Vagina (tissue), 2 donors: Measurements from ENCODE around the gene KRT75. TPM values are rescaled to one million over a fixed set of nuclear protein-coding genes. Genes with fewer than 3 reads are reported as not detected.

Experiments
- DNase-seq, 2 donors: peaks; one replicate each; pipeline ENCODE4 v3.0.0-alpha.2; 2017; ENCODE audit errors: extremely low spot score in 2 of 2
- H3K27ac ChIP-seq: fragments of 200-600 bp; sonication (generic); one replicate; pipeline ENCODE4 v1.5.1; 2019
- H3K27me3 ChIP-seq: fragments of 200-600 bp; sonication (generic); one replicate; pipeline ENCODE4 v1.5.1; 2019
- H3K36me3 ChIP-seq, 2 donors: fragments of 200-600 bp; sonication (generic); one replicate each; pipeline ENCODE4 v1.5.1; 2017 to 2019
- H3K4me1 ChIP-seq: fragments of 200-600 bp; sonication (generic); one replicate; pipeline ENCODE4 v1.5.1; 2019
- H3K4me3 ChIP-seq, 2 donors: fragments of 200-600 bp; sonication (generic); 1 replicate in 1 of 2; 2 replicates in 1 of 2; pipeline ENCODE4 v1.5.1; 2016 to 2019
- H3K9me3 ChIP-seq: fragments of 200-600 bp; sonication (generic); one replicate; pipeline ENCODE4 v1.5.1; 2019
- POLR2A ChIP-seq, 2 donors: fragments of 450-650 bp; IDR thresholded peaks; one replicate each; pipeline ENCODE4 v1.6.1; 2017; ENCODE audit warnings: antibody characterized with exemption in 2 of 2, mild to moderate bottlenecking in 2 of 2, moderate library complexity in 2 of 2
- POLR2AphosphoS5 ChIP-seq, 2 donors: sonication (generic); formaldehyde crosslinking; IDR thresholded peaks; one replicate each; pipeline ENCODE4 v1.9.0; 2017; ENCODE audit warnings: antibody characterized with exemption in 2 of 2, mild to moderate bottlenecking in 2 of 2, low read depth in 1 of 2; ENCODE audit not compliant: insufficient read depth in 1 of 2
- intact Hi-C: fragments of 100-400 bp; cut with DNase I; formaldehyde crosslinking; loops from one replicate; pipeline ENCODE4 v1.15.1; 2023
- total RNA-seq: library from RNA; depleted of rRNA; stranded (reverse); fragments of >200 nt; gene quantifications from one replicate; pipeline ENCODE4 v1.2.3, GENCODE V29; 2016
- TF ChIP-seq, protein P1 (sequence below), 3 experiments: fragments of 450-650 bp in 2 of 3; fragments of 200-600 bp in 1 of 3; sonication (generic) in 1 of 3; IDR thresholded peaks; one replicate each; pipeline ENCODE4 v1.5.1; 2017 to 2019; ENCODE audit warnings: antibody characterized with exemption in 3 of 3, mild to moderate bottlenecking in 2 of 3, moderate library complexity in 2 of 3

Gene KRT75
- total RNA-seq, 1 donor from 2014 or later = not detected

GRCh38 chr12:52425466-52425865 lies 8.7 kb downstream of the KRT75 start:
- H3K36me3 ChIP-seq = no peaks in the 10 kb centered on the region
- DNase-seq = no peak
- no peak overlapping the region for H3K4me3 ChIP-seq
- TF ChIP-seq, protein P1, sequence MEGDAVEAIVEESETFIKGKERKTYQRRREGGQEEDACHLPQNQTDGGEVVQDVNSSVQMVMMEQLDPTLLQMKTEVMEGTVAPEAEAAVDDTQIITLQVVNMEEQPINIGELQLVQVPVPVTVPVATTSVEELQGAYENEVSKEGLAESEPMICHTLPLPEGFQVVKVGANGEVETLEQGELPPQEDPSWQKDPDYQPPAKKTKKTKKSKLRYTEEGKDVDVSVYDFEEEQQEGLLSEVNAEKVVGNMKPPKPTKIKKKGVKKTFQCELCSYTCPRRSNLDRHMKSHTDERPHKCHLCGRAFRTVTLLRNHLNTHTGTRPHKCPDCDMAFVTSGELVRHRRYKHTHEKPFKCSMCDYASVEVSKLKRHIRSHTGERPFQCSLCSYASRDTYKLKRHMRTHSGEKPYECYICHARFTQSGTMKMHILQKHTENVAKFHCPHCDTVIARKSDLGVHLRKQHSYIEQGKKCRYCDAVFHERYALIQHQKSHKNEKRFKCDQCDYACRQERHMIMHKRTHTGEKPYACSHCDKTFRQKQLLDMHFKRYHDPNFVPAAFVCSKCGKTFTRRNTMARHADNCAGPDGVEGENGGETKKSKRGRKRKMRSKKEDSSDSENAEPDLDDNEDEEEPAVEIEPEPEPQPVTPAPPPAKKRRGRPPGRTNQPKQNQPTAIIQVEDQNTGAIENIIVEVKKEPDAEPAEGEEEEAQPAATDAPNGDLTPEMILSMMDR (IDR thresholded peaks at IDR 0.05) = no peak
- no peak for TF ChIP-seq POLR2AphosphoS5 (IDR thresholded peaks at IDR 0.05; ENCODE audit: insufficient read depth in 1 of 2, low read depth in 1 of 2)
- TF ChIP-seq POLR2A (IDR thresholded peaks at IDR 0.05) = no peak
- H3K9me3 ChIP-seq = no peaks in the 10 kb centered on the region
- H3K27ac ChIP-seq = no peak overlapping the region
- peaks cover 13% of the 10 kb centered on the region for H3K4me1 ChIP-seq
- no peaks in the 10 kb centered on the region for H3K27me3 ChIP-seq
- intact Hi-C loops = no loop called here

- no peak for DNase-seq
- Histone ChIP-seq H3K27me3 (no peaks in the 10 kb centered on the region), H3K4me3 (no peak overlapping the region), H3K9me3 (no peaks in the 10 kb centered on the region), H3K36me3 (no peaks in the 10 kb centered on the region), H3K27ac (peak overlapping the region; percentile 21), H3K4me1 (peaks cover 13% of the 10 kb centered on the region)
- TF ChIP-seq POLR2A (IDR thresholded peaks at IDR 0.05) = no peak
- TF ChIP-seq, protein P1 (IDR thresholded peaks at IDR 0.05) = no peak
- TF ChIP-seq POLR2AphosphoS5 (IDR thresholded peaks at IDR 0.05; ENCODE audit: insufficient read depth in 1 of 2, low read depth in 1 of 2) = no peak
- intact Hi-C loops = no loop called here
These were observed 10.3 kb downstream of the KRT75 start for GRCh38 chr12:52423661-52424500.

GRCh38 chr12:52423035-52423434 lies 11.1 kb downstream of the KRT75 start:
- TF ChIP-seq POLR2AphosphoS5 (IDR thresholded peaks at IDR 0.05; ENCODE audit: insufficient read depth in 1 of 2, low read depth in 1 of 2) = no peak
- TF ChIP-seq, protein P1 (IDR thresholded peaks at IDR 0.05) = no peak
- TF ChIP-seq POLR2A (IDR thresholded peaks at IDR 0.05) = no peak
- Histone ChIP-seq H3K27me3 (no peaks in the 10 kb centered on the region), H3K4me3 (no peak overlapping the region), H3K27ac (peak overlapping the region; percentile 21), H3K36me3 (no peaks in the 10 kb centered on the region), H3K9me3 (no peaks in the 10 kb centered on the region), H3K4me1 (peaks cover 13% of the 10 kb centered on the region)
- peak in 1 of 2 donors; percentile 94 for DNase-seq
- intact Hi-C loops = no loop called here

GRCh38 chr12:52419656-52420055 lies 14.5 kb downstream of the KRT75 start:
- H3K27ac ChIP-seq = no peak overlapping the region
- H3K27me3 ChIP-seq = no peaks in the 10 kb centered on the region
- peaks cover 27% of the 10 kb centered on the region for H3K4me1 ChIP-seq
- H3K4me3 ChIP-seq = no peak overlapping the region
- no peak for DNase-seq
- no peaks in the 10 kb centered on the region for H3K9me3 ChIP-seq
- intact Hi-C loops = no loop called here
- no peak for TF ChIP-seq POLR2A (IDR thresholded peaks at IDR 0.05)
- no peak for TF ChIP-seq POLR2AphosphoS5 (IDR thresholded peaks at IDR 0.05; ENCODE audit: insufficient read depth in 1 of 2, low read depth in 1 of 2)
- TF ChIP-seq, protein P1 (IDR thresholded peaks at IDR 0.05) = no peak
- H3K36me3 ChIP-seq = no peaks in the 10 kb centered on the region

DNA sequence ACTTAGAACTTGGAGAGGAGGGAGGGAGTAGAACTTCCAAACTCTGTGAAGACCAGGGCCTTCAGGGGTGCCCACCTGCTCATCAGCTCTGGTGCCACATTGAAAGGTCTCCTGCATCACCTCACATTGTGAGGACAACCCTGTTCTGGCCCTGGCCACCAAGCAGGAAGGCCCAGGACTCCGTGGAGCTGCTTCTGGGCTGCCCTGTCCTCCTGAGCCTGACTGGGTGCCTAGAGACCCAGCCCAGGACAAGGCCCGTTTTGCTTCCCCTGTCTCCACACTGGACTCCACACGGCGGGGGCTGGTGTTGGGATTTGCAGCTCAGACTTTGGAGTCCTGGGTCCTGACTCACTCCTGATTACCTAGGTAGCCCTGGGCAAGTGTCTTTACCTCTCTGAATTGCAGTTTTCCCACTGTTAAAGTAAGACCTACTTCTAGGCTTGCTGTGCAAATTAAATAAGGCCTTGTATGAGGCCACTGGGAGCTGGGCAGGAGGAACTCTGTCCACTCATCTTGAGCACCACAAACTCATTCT lies 15.5 kb downstream of the KRT75 start:
- Histone ChIP-seq H3K27me3 (no peaks in the 10 kb centered on the region), H3K4me3 (no peak overlapping the region), H3K36me3 (no peaks in the 10 kb centered on the region), H3K27ac (no peak overlapping the region), H3K4me1 (peaks cover 21% of the 10 kb centered on the region), H3K9me3 (no peaks in the 10 kb centered on the region)
- DNase-seq = no peak
- TF ChIP-seq POLR2A (IDR thresholded peaks at IDR 0.05) (no peak), POLR2AphosphoS5 (IDR thresholded peaks at IDR 0.05; ENCODE audit: insufficient read depth in 1 of 2, low read depth in 1 of 2) (no peak)
- TF ChIP-seq, protein P1 (IDR thresholded peaks at IDR 0.05) = no peak
- intact Hi-C loops = no loop called here
